Hepatocyte (in vitro differentiated cells): Measurements from ENCODE around the gene LHX6. TPM values are rescaled to one million over a fixed set of nuclear protein-coding genes. Genes with fewer than 3 reads are reported as not detected.

Experiments used
- DNase-seq: peaks from one replicate; pipeline ENCODE4 v3.0.0-alpha.2; 2016; ENCODE audit warnings: low spot score
- H2AFZ ChIP-seq: fragments of 200-600 bp; sonication (generic); 2 replicates; pipeline ENCODE4 v1.6.0; 2016; ENCODE audit warnings: antibody characterized with exemption, mild to moderate bottlenecking
- H3K27ac ChIP-seq: fragments of 200-600 bp; sonication (generic); 2 replicates; pipeline ENCODE4 v1.5.1; 2016; ENCODE audit warnings: mild to moderate bottlenecking
- H3K27me3 ChIP-seq: fragments of 200-600 bp; sonication (generic); 2 replicates; pipeline ENCODE4 v1.6.1; 2016
- H3K36me3 ChIP-seq: fragments of 200-600 bp; sonication (generic); replicated peaks from 2 replicates; pipeline ENCODE4 v1.5.1; 2016; ENCODE audit warnings: low read depth; ENCODE audit not compliant: insufficient read depth
- H3K4me1 ChIP-seq: fragments of 200-600 bp; sonication (generic); 2 replicates; pipeline ENCODE4 v1.5.1; 2016; ENCODE audit warnings: mild to moderate bottlenecking, moderate library complexity; ENCODE audit not compliant: insufficient read depth
- H3K4me2 ChIP-seq: fragments of 200-600 bp; sonication (generic); 2 replicates; pipeline ENCODE4 v1.6.0; 2016
- H3K4me3 ChIP-seq: fragments of 200-600 bp; sonication (generic); 2 replicates; pipeline ENCODE4 v1.5.1; 2016; ENCODE audit warnings: mild to moderate bottlenecking
- H3K79me2 ChIP-seq: fragments of 200-600 bp; sonication (generic); 2 replicates; pipeline ENCODE4 v1.6.0; 2017; ENCODE audit warnings: mild to moderate bottlenecking
- H3K9me2 ChIP-seq: fragments of 200-600 bp; sonication (generic); replicated peaks from 2 replicates; pipeline ENCODE4 v1.6.0; 2017; ENCODE audit warnings: mild to moderate bottlenecking; ENCODE audit not compliant: insufficient read depth
- H3K9me3 ChIP-seq: fragments of 200-600 bp; sonication (generic); 2 replicates; pipeline ENCODE4 v1.5.1; 2016; ENCODE audit warnings: low read depth, mild to moderate bottlenecking
- H4K20me1 ChIP-seq: fragments of 200-600 bp; sonication (generic); 2 replicates; pipeline ENCODE4 v1.6.0; 2016; ENCODE audit warnings: mild to moderate bottlenecking; ENCODE audit not compliant: insufficient read depth, poor library complexity, severe bottlenecking
- CTCF ChIP-seq: fragments of 200-600 bp; sonication (generic); IDR thresholded peaks from 2 replicates; pipeline ENCODE4 v1.5.1; 2016; ENCODE audit warnings: antibody characterized with exemption, mild to moderate bottlenecking; ENCODE audit not compliant: poor library complexity
- EZH2 ChIP-seq: fragments of 200-600 bp; sonication (generic); IDR thresholded peaks from 2 replicates; pipeline ENCODE4 v1.6.1; 2016; ENCODE audit warnings: antibody characterized with exemption, mild to moderate bottlenecking, borderline replicate concordance
- EZH2phosphoT487 ChIP-seq: fragments of 200-600 bp; sonication (generic); IDR thresholded peaks from one replicate; pipeline ENCODE4 v1.6.1; 2018; ENCODE audit warnings: antibody characterized with exemption, mild to moderate bottlenecking, low read depth, moderate library complexity; ENCODE audit not compliant: unreplicated experiment, severe bottlenecking
- WGBS: methylation state at CpG from one replicate; pipeline ENCODE4 v1.1.6; 2016; ENCODE audit warnings: low lambda C conversion rate; ENCODE audit errors: missing lambda C conversion rate; 5-methylcytosine and 5-hydroxymethylcytosine counted together
- polyA plus RNA-seq: library from polyadenylated mRNA; unstranded; fragments of >200 nt; fragmentation: Nextera tagmentation; extraction: Ambion mirVana; gene quantifications from 2 replicates; pipeline ENCODE4 v1.2.1, GENCODE V29; 2016
- total RNA-seq: library from RNA; depleted of rRNA; stranded (reverse); fragments of >200 nt; gene quantifications from 2 replicates; pipeline ENCODE4 v1.2.3, GENCODE V29; 2014

The LHX6 gene
- total and polyA plus RNA-seq, 2 experiments from 2014 or later: 0.10 to 0.39 TPM

GRCh38 chr9:122209451-122209850 lies 19.3 kb downstream of the LHX6 start:
- H3K4me3 ChIP-seq: no peak overlapping the region
- H3K79me2 ChIP-seq: no peaks in the 10 kb centered on the region
- no peak overlapping the region for H3K27ac ChIP-seq
- WGBS: 92% methylated on average over 12 of the region's 12 CpGs
- H3K27me3 ChIP-seq: peaks cover 57% of the 10 kb centered on the region
- no peak for DNase-seq
- H4K20me1 ChIP-seq: no peaks in the 10 kb centered on the region
- H3K4me2 ChIP-seq: no peak overlapping the region
- no peak overlapping the region for H2AFZ ChIP-seq
- H3K9me3 ChIP-seq: no peaks in the 10 kb centered on the region
- no peaks in the 10 kb centered on the region for H3K36me3 ChIP-seq
- no peak for TF ChIP-seq EZH2phosphoT487
- no peak for TF ChIP-seq CTCF
- TF ChIP-seq EZH2: no peak
- H3K4me1 ChIP-seq: peaks cover 8% of the 10 kb centered on the region
- no peaks in the 10 kb centered on the region for H3K9me2 ChIP-seq

- TF ChIP-seq CTCF: no peak
- TF ChIP-seq EZH2: no peak
- TF ChIP-seq EZH2phosphoT487: no peak
- 59% methylated on average over 9 of the region's 9 CpGs for WGBS
- H3K36me3 ChIP-seq: no peaks in the 10 kb centered on the region
- peaks cover 34% of the 10 kb centered on the region for H3K27me3 ChIP-seq
- H3K79me2 ChIP-seq: no peaks in the 10 kb centered on the region
- no peaks in the 10 kb centered on the region for H3K4me1 ChIP-seq
- no peak overlapping the region for H3K27ac ChIP-seq
- H4K20me1 ChIP-seq: no peaks in the 10 kb centered on the region
- H3K9me3 ChIP-seq: no peaks in the 10 kb centered on the region
- DNase-seq: no peak
- H3K9me2 ChIP-seq: no peaks in the 10 kb centered on the region
- no peak overlapping the region for H3K4me3 ChIP-seq
- H2AFZ ChIP-seq: no peak overlapping the region
- no peak overlapping the region for H3K4me2 ChIP-seq
These were observed 21.7 kb downstream of the LHX6 start for GRCh38 chr9:122207096-122207495.

GRCh38 chr9:122206118-122207046 lies 22.4 kb downstream of the LHX6 start:
- Histone ChIP-seq H3K36me3 (no peaks in the 10 kb centered on the region), H3K79me2 (no peaks in the 10 kb centered on the region), H3K4me3 (no peak overlapping the region), H3K27me3 (peaks cover 27% of the 10 kb centered on the region), H3K4me2 (no peak overlapping the region), H3K9me3 (no peaks in the 10 kb centered on the region), H3K4me1 (no peaks in the 10 kb centered on the region), H4K20me1 (no peaks in the 10 kb centered on the region), H3K9me2 (no peaks in the 10 kb centered on the region), H2AFZ (no peak overlapping the region), H3K27ac (no peak overlapping the region)
- 86% methylated on average over 9 of the region's 9 CpGs for WGBS
- TF ChIP-seq EZH2 (no peak), EZH2phosphoT487 (no peak), CTCF (no peak)
- no peak for DNase-seq
